Measurements from ENCODE around the gene ICOS. TPM values are rescaled to one million over a fixed set of nuclear protein-coding genes. Genes with fewer than 3 reads are reported as not detected.

Gene ICOS
- total RNA-seq, 5 donors from 2014 or later (not counting 1 experiment from before 2014, with no cell fraction given) = 33.9 to 72.2 (median 41.9) TPM

DNA sequence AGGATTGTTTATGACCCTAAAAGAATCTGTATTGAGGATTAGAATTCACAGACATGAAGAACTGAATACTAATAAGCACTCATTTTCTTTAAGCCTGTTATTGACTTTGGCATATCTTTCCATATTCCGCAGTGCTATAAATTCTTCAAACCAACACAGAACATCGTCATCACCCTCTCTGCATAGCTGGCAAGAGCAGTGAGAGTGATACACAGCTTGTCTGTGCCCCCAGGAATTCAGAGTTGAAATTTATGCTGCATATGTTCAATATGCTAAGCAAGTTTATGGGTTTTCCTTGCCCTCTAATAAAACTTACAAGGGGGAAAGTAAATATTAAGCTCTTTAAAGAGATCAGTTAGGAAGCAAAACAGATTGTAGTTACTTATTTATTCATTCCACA is 36.3 kb upstream of the ICOS start:
- Histone ChIP-seq H3K36me3 (ENCODE audit: control insufficient read depth in 2 of 2, extremely low read depth in 1 of 2, insufficient read depth in 1 of 2, low read length in 1 of 2) (no peaks in the 10 kb centered on the region), H3K4me3 (ENCODE audit: control insufficient read depth in 1 of 2, extremely low read depth in 1 of 2, low read length in 1 of 2) (no peak overlapping the region), H3K9me3 (peaks cover 4% of the 10 kb centered on the region), H3K27me3 (replicated peaks in 1 of 2; ENCODE audit: control insufficient read depth in 2 of 2, extremely low read depth in 1 of 2, insufficient read depth in 2 of 2, low read length in 1 of 2) (no peaks in the 10 kb centered on the region), H3K27ac (ENCODE audit: low read length) (no peak overlapping the region), H3K4me1 (ENCODE audit: control insufficient read depth in 1 of 2, extremely low read depth in 1 of 2, insufficient read depth in 2 of 2, low read length in 2 of 2) (no peaks in the 10 kb centered on the region)
- DNase-seq (no peak), ATAC-seq (replicated peaks in 1 of 4) (no peak)
- ChIA-PET POLR2A (interaction anchor here in 1 of 2 donors (0.6 kb wide), 1 partner anchor 23 kb away, joined by 4 read pairs; no protein-coding TSS in a partner anchor), CTCF (interaction anchor here in 1 of 2 donors (0.5 to 1.3 kb wide), 2 partner anchors 30 to 42 kb away, joined by 3 to 4 read pairs; no protein-coding TSS in a partner anchor)
- Mint-ChIP-seq H3K27ac (no peak overlapping the region), H3K36me3 (peaks cover 17% of the 10 kb centered on the region), H3K4me1 (peaks cover 4 to 12% (median 5%) of the 10 kb centered on the region in 3 donors), H3K4me3 (no peak overlapping the region), H3K9me3 (peaks cover 12 to 19% (median 15%) of the 10 kb centered on the region in 3 donors), H3K27me3 (no peaks in the 10 kb centered on the region)
- WGBS (ENCODE audit: insufficient coverage) = no CpG with 5 or more reads among the region's 2 CpGs

DNA sequence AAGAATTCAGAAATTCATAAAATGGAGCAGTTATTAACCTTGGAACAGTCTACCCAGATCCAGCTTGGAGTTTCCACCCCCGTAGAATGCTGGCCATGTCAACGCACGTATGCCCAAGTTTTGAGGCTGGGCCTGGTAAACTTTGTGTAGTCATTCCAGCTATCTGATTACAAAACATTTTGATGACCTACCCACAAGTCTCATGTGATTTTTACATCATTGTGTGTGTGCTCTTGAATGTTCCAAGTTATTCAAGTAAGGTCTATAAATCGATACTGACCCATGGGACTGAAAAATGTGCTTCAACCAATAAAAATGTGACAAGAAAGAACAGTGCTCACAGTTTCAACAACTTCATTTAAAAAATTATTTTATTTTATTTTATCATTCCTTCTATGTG is 32.5 kb upstream of the ICOS start:
- ATAC-seq (replicated peaks in 1 of 4) (no peak), DNase-seq (no peak)
- no peak overlapping the region for H3K4me3 Mint-ChIP-seq
- peaks cover 17% of the 10 kb centered on the region for H3K36me3 Mint-ChIP-seq
- H3K4me3 ChIP-seq (ENCODE audit: control insufficient read depth in 1 of 2, extremely low read depth in 1 of 2, low read length in 1 of 2) = no peak overlapping the region
- no peak overlapping the region for H3K27ac Mint-ChIP-seq
- CTCF ChIA-PET = interaction anchor here (0.6 to 0.7 kb wide), 4 partner anchors 15 to 419 kb away, joined by 3 to 4 read pairs (median 3); no protein-coding TSS in a partner anchor
- no peaks in the 10 kb centered on the region for H3K27me3 ChIP-seq (replicated peaks in 1 of 2; ENCODE audit: control insufficient read depth in 2 of 2, extremely low read depth in 1 of 2, insufficient read depth in 2 of 2, low read length in 1 of 2)
- peaks cover under 1 to 3% of the 10 kb centered on the region in 2 experiments for H3K4me1 ChIP-seq (ENCODE audit: control insufficient read depth in 1 of 2, extremely low read depth in 1 of 2, insufficient read depth in 2 of 2, low read length in 2 of 2)
- H3K36me3 ChIP-seq (ENCODE audit: control insufficient read depth in 2 of 2, extremely low read depth in 1 of 2, insufficient read depth in 1 of 2, low read length in 1 of 2) = no peaks in the 10 kb centered on the region
- POLR2A ChIA-PET = interaction anchor here (0.5 to 0.7 kb wide), 2 partner anchors 27 to 147 kb away, joined by 3 read pairs; no protein-coding TSS in a partner anchor
- peaks cover 12 to 19% (median 15%) of the 10 kb centered on the region in 3 donors for H3K9me3 Mint-ChIP-seq
- H3K4me1 Mint-ChIP-seq = peaks cover 1 to 5% (median 3%) of the 10 kb centered on the region in 3 donors
- H3K9me3 ChIP-seq = peaks cover 4% of the 10 kb centered on the region
- no peak overlapping the region for H3K27ac ChIP-seq (ENCODE audit: low read length)
- WGBS (ENCODE audit: insufficient coverage) = 100% methylated on average over 1 of the region's 4 CpGs
- H3K27me3 Mint-ChIP-seq = no peaks in the 10 kb centered on the region

DNA sequence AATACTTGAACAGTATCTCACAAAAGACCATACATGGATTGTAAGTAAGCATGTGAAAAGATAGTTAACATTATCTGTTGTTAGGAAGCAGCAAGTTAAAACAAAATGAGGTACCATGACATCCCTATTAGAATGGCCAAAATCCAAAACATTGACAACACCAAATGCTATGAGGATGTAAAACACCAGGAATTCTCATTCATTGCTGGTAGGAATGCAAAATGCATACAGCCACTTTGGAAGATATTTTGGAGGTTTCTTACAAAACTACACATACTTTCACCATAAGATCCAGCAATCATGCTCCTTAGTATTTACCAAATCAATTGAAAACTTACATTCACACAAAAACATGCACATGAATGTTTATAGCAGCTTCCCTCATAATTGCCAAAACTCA is 30.9 kb upstream of the ICOS start:
- no peak for DNase-seq
- Histone ChIP-seq H3K4me1 (ENCODE audit: control insufficient read depth in 1 of 2, extremely low read depth in 1 of 2, insufficient read depth in 2 of 2, low read length in 2 of 2) (peaks cover 8 to 9% of the 10 kb centered on the region in 2 experiments), H3K9me3 (peaks cover 4% of the 10 kb centered on the region), H3K4me3 (ENCODE audit: control insufficient read depth in 1 of 2, extremely low read depth in 1 of 2, low read length in 1 of 2) (no peak overlapping the region), H3K36me3 (ENCODE audit: control insufficient read depth in 2 of 2, extremely low read depth in 1 of 2, insufficient read depth in 1 of 2, low read length in 1 of 2) (no peaks in the 10 kb centered on the region), H3K27ac (ENCODE audit: low read length) (no peak overlapping the region), H3K27me3 (replicated peaks in 1 of 2; ENCODE audit: control insufficient read depth in 2 of 2, extremely low read depth in 1 of 2, insufficient read depth in 2 of 2, low read length in 1 of 2) (no peaks in the 10 kb centered on the region)
- H3K27me3 Mint-ChIP-seq = no peaks in the 10 kb centered on the region
- peaks cover 15% of the 10 kb centered on the region for H3K36me3 Mint-ChIP-seq
- no peak for ATAC-seq (replicated peaks in 1 of 4)
- H3K4me3 Mint-ChIP-seq = no peak overlapping the region
- H3K4me1 Mint-ChIP-seq = peaks cover 8 to 14% (median 13%) of the 10 kb centered on the region in 3 donors
- H3K27ac Mint-ChIP-seq = no peak overlapping the region
- CTCF ChIA-PET = interaction anchor here (0.6 to 1.7 kb wide), 5 partner anchors 27 to 490 kb away, joined by 3 to 7 read pairs (median 5); no protein-coding TSS in a partner anchor
- POLR2A ChIA-PET = no interaction called here
- H3K9me3 Mint-ChIP-seq = peaks cover 10 to 17% (median 13%) of the 10 kb centered on the region in 3 donors

DNA sequence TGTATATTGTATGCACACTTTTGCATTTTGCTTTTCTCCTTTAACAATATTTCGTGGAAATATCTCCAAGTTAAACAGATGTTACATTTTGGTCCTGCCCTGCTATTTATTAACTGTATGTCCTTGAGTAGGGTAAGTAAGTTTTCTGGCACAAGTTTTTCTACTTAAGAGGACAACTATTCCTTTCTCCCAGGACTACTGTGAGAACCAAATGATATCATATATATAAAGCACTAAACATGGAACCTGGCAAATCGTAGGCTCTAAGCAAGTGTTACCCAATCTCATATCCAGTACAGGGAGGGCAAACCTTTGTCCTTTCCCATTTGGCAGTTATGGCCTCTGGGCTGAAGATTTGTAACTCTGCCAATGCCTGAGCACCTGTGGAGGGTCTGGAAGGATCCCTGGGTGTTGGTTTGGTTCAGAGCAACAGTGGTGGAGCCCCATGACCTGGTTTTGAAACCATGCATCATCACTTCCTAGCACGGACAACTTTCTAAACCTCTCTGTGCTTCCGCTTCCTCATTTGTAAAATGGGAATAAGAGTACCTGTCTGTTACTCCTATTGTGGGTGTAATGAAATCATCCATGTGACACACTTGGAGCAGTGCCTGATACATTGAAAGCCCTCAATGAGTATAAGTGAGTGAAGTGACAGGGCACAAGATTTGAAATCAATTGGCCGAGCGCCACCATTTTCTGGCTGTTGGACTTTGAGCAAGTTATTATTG is 28.3 kb upstream of the ICOS start:
- Histone ChIP-seq H3K4me3 (ENCODE audit: control insufficient read depth in 1 of 2, extremely low read depth in 1 of 2, low read length in 1 of 2) (no peak overlapping the region), H3K9me3 (peaks cover 2% of the 10 kb centered on the region), H3K27ac (ENCODE audit: low read length) (no peak overlapping the region), H3K4me1 (ENCODE audit: control insufficient read depth in 1 of 2, extremely low read depth in 1 of 2, insufficient read depth in 2 of 2, low read length in 2 of 2) (peaks cover 8 to 9% of the 10 kb centered on the region in 2 experiments), H3K27me3 (replicated peaks in 1 of 2; ENCODE audit: control insufficient read depth in 2 of 2, extremely low read depth in 1 of 2, insufficient read depth in 2 of 2, low read length in 1 of 2) (no peaks in the 10 kb centered on the region), H3K36me3 (ENCODE audit: control insufficient read depth in 2 of 2, extremely low read depth in 1 of 2, insufficient read depth in 1 of 2, low read length in 1 of 2) (no peaks in the 10 kb centered on the region)
- H3K36me3 Mint-ChIP-seq = no peaks in the 10 kb centered on the region
- no CpG with 5 or more reads among the region's 6 CpGs for WGBS (ENCODE audit: insufficient coverage)
- peaks cover 8 to 14% (median 13%) of the 10 kb centered on the region in 3 donors for H3K4me1 Mint-ChIP-seq
- ChIA-PET CTCF (interaction anchor here (1.6 to 1.7 kb wide), 2 partner anchors 48 to 95 kb away, joined by 5 read pairs; no protein-coding TSS in a partner anchor), POLR2A (no interaction called here)
- H3K27me3 Mint-ChIP-seq = no peaks in the 10 kb centered on the region
- H3K9me3 Mint-ChIP-seq = no peaks in the 10 kb centered on the region
- no peak for ATAC-seq (replicated peaks in 1 of 4)
- peak in 2 of 35 experiments; percentile 7 to 10 for DNase-seq
- no peak overlapping the region for H3K4me3 Mint-ChIP-seq
- H3K27ac Mint-ChIP-seq = no peak overlapping the region

DNA sequence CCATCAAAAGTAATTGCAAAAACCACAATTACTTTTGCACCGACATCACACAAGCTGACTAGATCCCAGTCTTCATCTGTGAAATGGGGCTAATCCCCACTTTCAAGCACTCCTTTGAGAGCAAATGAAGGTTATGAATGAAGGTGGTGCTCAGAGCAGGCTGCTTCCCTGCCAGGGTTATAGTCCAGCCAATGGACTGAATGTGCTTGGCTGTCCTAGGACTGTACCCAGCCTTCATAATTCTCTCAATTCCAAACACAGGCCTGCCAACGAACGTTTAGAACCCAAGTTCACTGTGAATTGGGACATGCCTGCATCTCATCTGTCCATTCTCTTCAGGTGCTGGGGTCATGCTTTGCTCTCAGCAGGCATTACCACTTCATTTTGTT is 27.8 kb upstream of the ICOS start:
- DNase-seq = no peak
- no peak for ATAC-seq (replicated peaks in 1 of 4)
- Mint-ChIP-seq H3K27ac (peak overlapping the region in 1 of 2 donors; percentile 11), H3K4me1 (peaks cover 8 to 14% (median 13%) of the 10 kb centered on the region in 3 donors), H3K4me3 (no peak overlapping the region), H3K36me3 (no peaks in the 10 kb centered on the region), H3K27me3 (no peaks in the 10 kb centered on the region), H3K9me3 (no peaks in the 10 kb centered on the region)
- H3K4me3 ChIP-seq (ENCODE audit: control insufficient read depth in 1 of 2, extremely low read depth in 1 of 2, low read length in 1 of 2) = no peak overlapping the region
- H3K9me3 ChIP-seq = no peaks in the 10 kb centered on the region
- no peak overlapping the region for H3K27ac ChIP-seq (ENCODE audit: low read length)
- H3K27me3 ChIP-seq (replicated peaks in 1 of 2; ENCODE audit: control insufficient read depth in 2 of 2, extremely low read depth in 1 of 2, insufficient read depth in 2 of 2, low read length in 1 of 2) = no peaks in the 10 kb centered on the region
- no peaks in the 10 kb centered on the region for H3K36me3 ChIP-seq (ENCODE audit: control insufficient read depth in 2 of 2, extremely low read depth in 1 of 2, insufficient read depth in 1 of 2, low read length in 1 of 2)
- H3K4me1 ChIP-seq (ENCODE audit: control insufficient read depth in 1 of 2, extremely low read depth in 1 of 2, insufficient read depth in 2 of 2, low read length in 2 of 2) = peaks cover 8 to 9% of the 10 kb centered on the region in 2 experiments
- CTCF ChIA-PET = interaction anchor here (0.6 to 2.5 kb wide), 12 partner anchors 11 to 423 kb away, joined by 3 to 15 read pairs (median 4); partner anchors contain the start of gene CTLA4 (in 1 of the 2)
- 80% methylated on average over 1 of the region's 3 CpGs for whole genome bisulfite sequencing (ENCODE audit: insufficient coverage)
- POLR2A ChIA-PET = interaction anchor here in 1 of 2 donors (0.7 kb wide), 1 partner anchor 203 kb away, joined by 5 read pairs; no protein-coding TSS in a partner anchor

DNA sequence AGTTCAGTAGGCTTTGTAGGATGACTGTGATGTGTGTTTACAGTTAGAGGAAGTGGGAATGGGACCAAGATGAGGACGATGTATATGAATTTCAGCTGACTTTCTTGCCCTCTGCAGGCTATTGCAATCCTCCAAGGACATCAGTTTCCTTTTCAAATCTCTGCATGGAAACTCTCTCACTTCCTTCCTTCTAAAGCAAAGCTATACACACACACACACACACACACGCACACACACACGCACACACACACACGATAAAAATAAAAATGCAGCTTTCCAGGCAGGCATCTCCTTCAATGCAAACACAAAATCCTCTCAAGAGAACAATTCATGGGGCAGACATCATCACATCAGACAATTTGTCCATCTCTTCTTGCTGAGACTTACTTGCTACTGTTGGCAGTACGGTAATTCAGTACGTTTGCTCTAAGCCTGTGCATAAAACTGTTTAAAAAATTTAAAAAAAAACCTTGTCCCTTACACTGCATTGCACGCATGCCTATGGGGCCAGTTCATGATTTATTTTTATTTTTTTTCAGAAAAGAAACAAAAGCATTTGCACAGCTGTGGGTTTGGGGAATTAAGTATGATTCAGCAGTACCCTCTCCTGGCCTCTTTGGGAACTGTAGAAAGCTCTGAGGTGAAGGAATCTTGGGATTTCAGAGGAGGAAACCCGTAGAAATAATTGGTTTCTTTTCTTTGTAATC is 27.1 kb upstream of the ICOS start:
- peak in 14 of 35 experiments; percentile 9 to 66 (median 22) for DNase-seq
- no peaks in the 10 kb centered on the region for H3K9me3 Mint-ChIP-seq
- H3K27me3 Mint-ChIP-seq = no peaks in the 10 kb centered on the region
- H3K4me1 Mint-ChIP-seq = peaks cover 9 to 17% (median 17%) of the 10 kb centered on the region in 3 donors
- ChIA-PET POLR2A (interaction anchor here in 1 of 2 donors (0.7 to 0.9 kb wide), 2 partner anchors 189 to 204 kb away, joined by 5 read pairs; no protein-coding TSS in a partner anchor), CTCF (interaction anchor here (0.6 to 2.5 kb wide), 22 partner anchors 12 to 459 kb away, joined by 3 to 24 read pairs (median 4); partner anchors contain the start of gene CTLA4 (in 2 of the 2))
- no peaks in the 10 kb centered on the region for H3K36me3 Mint-ChIP-seq
- H3K27ac Mint-ChIP-seq = peak overlapping the region; percentile 11 to 33
- Histone ChIP-seq H3K27me3 (replicated peaks in 1 of 2; ENCODE audit: control insufficient read depth in 2 of 2, extremely low read depth in 1 of 2, insufficient read depth in 2 of 2, low read length in 1 of 2) (no peaks in the 10 kb centered on the region), H3K36me3 (ENCODE audit: control insufficient read depth in 2 of 2, extremely low read depth in 1 of 2, insufficient read depth in 1 of 2, low read length in 1 of 2) (no peaks in the 10 kb centered on the region), H3K4me3 (ENCODE audit: control insufficient read depth in 1 of 2, extremely low read depth in 1 of 2, low read length in 1 of 2) (peak overlapping the region; percentile 0 to 19), H3K9me3 (no peaks in the 10 kb centered on the region), H3K27ac (ENCODE audit: low read length) (no peak overlapping the region), H3K4me1 (ENCODE audit: control insufficient read depth in 1 of 2, extremely low read depth in 1 of 2, insufficient read depth in 2 of 2, low read length in 2 of 2) (peaks cover 8 to 9% of the 10 kb centered on the region in 2 experiments)
- 13% methylated on average over 3 of the region's 8 CpGs for WGBS (ENCODE audit: insufficient coverage)
- ATAC-seq (replicated peaks in 1 of 4) = peak; percentile 58 to 82 (median 74)
- H3K4me3 Mint-ChIP-seq = peak overlapping the region; percentile 11 to 34 (median 21)
